OCI-LY7 (cell line): Measurements from ENCODE around the gene CHRNA7.
A peak's percentile ranks its signal among the peaks of the same experiment; 100 is the strongest.

Source experiments
- CTCF ChIP-seq: fragments of 200-600 bp; sonication (generic); conservative IDR thresholded peaks from 2 replicates; pipeline ENCODE4 v1.5.1; 2014; ENCODE audit warnings: mild to moderate bottlenecking, antibody characterized with exemption, low read length, moderate library complexity, mixed read lengths
- EZH2phosphoT487 ChIP-seq: fragments of 200-600 bp; sonication (generic); IDR thresholded peaks from 2 replicates; pipeline ENCODE4 v1.6.1; 2018; ENCODE audit warnings: low read depth, borderline replicate concordance, mild to moderate bottlenecking, mixed run types, antibody characterized with exemption, low read length, moderate library complexity, mixed read lengths

GRCh38 chr15:32104061-32104995 lies 74.0 kb downstream of the CHRNA7 start:
- no peak for TF ChIP-seq EZH2phosphoT487
- TF ChIP-seq CTCF = peak; percentile 35
